NCI-H1092 (cell line): ENCODE results near the gene DNAJB1.
A peak's percentile ranks its signal among the peaks of the same experiment; 100 is the strongest.

ENCODE experiments used
- DNase-seq: peaks from one replicate; lab custom pipeline; 2025; lab: John Stamatoyannopoulos, UW

The DNAJB1 gene

GRCh38 chr19:14473073-14473977 is 44.9 kb downstream of the DNAJB1 start:
- no peak for DNase-seq

- peak; percentile 38 for DNase-seq
Measured at GRCh38 chr19:14472202-14472938, 45.8 kb downstream of the DNAJB1 start.

GRCh38 chr19:14471436-14472187 is 46.6 kb downstream of the DNAJB1 start:
- DNase-seq: no peak

GRCh38 chr19:14470031-14470876 is 47.9 kb downstream of the DNAJB1 start:
- DNase-seq: no peak

GRCh38 chr19:14467816-14468215 is 50.4 kb downstream of the DNAJB1 start:
- DNase-seq: no peak

- DNase-seq: no peak
Measured at GRCh38 chr19:14467391-14467790, 50.8 kb downstream of the DNAJB1 start.
